K562 (cell line): ENCODE results near the gene EMC1. TPM values are rescaled to one million over a fixed set of nuclear protein-coding genes. Genes with fewer than 3 reads are reported as not detected.

Source experiments
- ATAC-seq: fragments of 200-7000 bp; cut with Tn5 transposase; 3 replicates; pipeline ENCODE4 v1.9.1; 2020; ENCODE audit warnings: moderate library complexity
- BruUV-seq: library from RNA; stranded (reverse); fragments of 400-500 nt; replicated peaks from 2 replicates; lab custom pipeline; 2021; lab: Mats Ljungman, UMichigan
- CTCF ChIA-PET: fragments of 300-600 bp; formaldehyde crosslinking; extraction: SDS; loops from one replicate; lab custom pipeline; 2021; ENCODE audit warnings: low intra/inter-chr PET ratio; lab: Yijun Ruan, JAX
- POLR2A ChIA-PET: fragments of 300-600, 350-650 bp; sonication (Branson Sonifier 250); formaldehyde crosslinking; extraction: SDS; loops from one replicate; lab custom pipeline; 2021; ENCODE audit warnings: antibody characterized with exemption, inconsistent platforms; lab: Yijun Ruan, JAX
- DNase-seq, 4 experiments: peaks; one replicate each; pipeline versions ENCODE4 v3.0.0 to v3.0.0-alpha.2; 2011 to 2018; ENCODE audit warnings: low spot score in 3 of 4, mixed read lengths in 3 of 4; ENCODE audit errors: extremely low read depth in 1 of 4
- FAIRE-seq: peaks from 2 replicates; lab custom pipeline; 2011; peaks lifted over from hg19 to GRCh38; lab: Jason Lieb, UNC
- H2AFZ ChIP-seq: 2 replicates; pipeline ENCODE4 v1.6.0; 2011; ENCODE audit warnings: low read depth, low read length, control low read depth, inconsistent platforms
- H3K27ac ChIP-seq: fragments of 200-600 bp; 3 replicates; pipeline ENCODE4 v1.8.0; 2011; ENCODE audit warnings: low read depth, mild to moderate bottlenecking, control low read depth, inconsistent platforms, low read length, moderate library complexity, mixed read lengths; ENCODE audit errors: extremely low read depth
- H3K27me3 ChIP-seq, 2 experiments: fragments of 300-600 bp in 1 of 2; 2 replicates in 1 of 2; 3 replicates in 1 of 2; pipeline versions ENCODE4 v1.6.0 to v1.8.0; 2011; ENCODE audit warnings: inconsistent platforms in 2 of 2, low read length in 2 of 2, mild to moderate bottlenecking in 1 of 2, mixed read lengths in 1 of 2, moderate library complexity in 1 of 2; ENCODE audit not compliant: control insufficient read depth in 2 of 2, insufficient read depth in 2 of 2
- H3K36me3 ChIP-seq: fragments of 300-600 bp; 3 replicates; pipeline ENCODE4 v1.8.0; 2011; ENCODE audit warnings: mild to moderate bottlenecking, low read length, inconsistent platforms; ENCODE audit not compliant: control insufficient read depth, insufficient read depth
- H3K4me1 ChIP-seq, 2 experiments: fragments of 200-600 bp in 1 of 2; replicated peaks in 1 of 2; 2 replicates in 1 of 2; 3 replicates in 1 of 2; pipeline versions ENCODE4 v1.5.1 to v1.8.0; 2011; ENCODE audit warnings: inconsistent platforms in 2 of 2, low read length in 2 of 2, mild to moderate bottlenecking in 1 of 2, mixed read lengths in 1 of 2, moderate library complexity in 1 of 2; ENCODE audit not compliant: control insufficient read depth in 2 of 2, insufficient read depth in 2 of 2
- H3K4me2 ChIP-seq: 2 replicates; pipeline ENCODE4 v1.6.1; 2011; ENCODE audit warnings: low read length, control low read depth, inconsistent platforms, mixed read lengths; ENCODE audit not compliant: insufficient read depth
- H3K4me3 ChIP-seq: fragments of 200-600 bp; sonication (generic), shearing (Covaris generic); 2 replicates; pipeline ENCODE4 v1.5.1; 2016; ENCODE audit warnings: control low read depth, inconsistent platforms
- H3K79me2 ChIP-seq: fragments of 200-600 bp; 3 replicates; pipeline ENCODE4 v1.8.0; 2011; ENCODE audit warnings: low read length, inconsistent platforms; ENCODE audit not compliant: control insufficient read depth, insufficient read depth
- H3K9ac ChIP-seq, 2 experiments: 2 replicates each; pipeline versions ENCODE4 v1.6.0 to v1.6.1; 2011; ENCODE audit warnings: low read depth in 2 of 2, low read length in 2 of 2, control low read depth in 1 of 2, inconsistent platforms in 1 of 2, mild to moderate bottlenecking in 1 of 2, mixed read lengths in 1 of 2; ENCODE audit not compliant: insufficient read depth in 1 of 2
- H3K9me1 ChIP-seq: one replicate; pipeline ENCODE4 v1.6.0; 2011; ENCODE audit warnings: inconsistent platforms, mild to moderate bottlenecking, low read length, moderate library complexity; ENCODE audit not compliant: control insufficient read depth, insufficient read depth
- H3K9me3 ChIP-seq: replicated peaks from 2 replicates; pipeline ENCODE4 v1.5.1; 2011; ENCODE audit warnings: low read depth, low read length, inconsistent platforms; ENCODE audit not compliant: control insufficient read depth, insufficient read depth
- H4K20me1 ChIP-seq: replicated peaks from 2 replicates; pipeline ENCODE4 v1.6.1; 2011; ENCODE audit warnings: low read length, inconsistent platforms, mixed read lengths; ENCODE audit not compliant: control insufficient read depth, insufficient read depth
- BDP1 ChIP-seq: IDR thresholded peaks from 3 replicates; pipeline ENCODE4 v1.6.1; 2011; ENCODE audit not compliant: insufficient read length, insufficient read depth
- ETV5 ChIP-seq: sonication (generic); formaldehyde crosslinking; IDR thresholded peaks from 2 replicates; pipeline ENCODE4 v1.4.0; 2020; ENCODE audit warnings: low read depth, mild to moderate bottlenecking, missing genetic modification reagents
- LEF1 ChIP-seq: fragments of 450-650 bp; IDR thresholded peaks from 2 replicates; pipeline ENCODE4 v1.6.1; 2016; ENCODE audit warnings: mild to moderate bottlenecking
- SFPQ ChIP-seq: fragments of 200-400 bp; formaldehyde crosslinking; IDR thresholded peaks from 2 replicates; pipeline ENCODE4 v1.6.1; 2017; ENCODE audit warnings: mild to moderate bottlenecking, low read depth, low read length, moderate library complexity
- SRSF3 ChIP-seq: fragments of 200-400 bp; formaldehyde crosslinking; IDR thresholded peaks from 2 replicates; pipeline ENCODE4 v1.6.1; 2016; ENCODE audit warnings: mild to moderate bottlenecking, low read length, moderate library complexity; ENCODE audit not compliant: insufficient read depth
- ZBTB17 ChIP-seq: fragments of 450-650 bp; formaldehyde crosslinking; IDR thresholded peaks from 2 replicates; pipeline ENCODE4 v1.4.0; 2020; ENCODE audit warnings: mild to moderate bottlenecking
- ZNF121 ChIP-seq: sonication (generic); formaldehyde crosslinking; conservative IDR thresholded peaks from 2 replicates; pipeline ENCODE4 v1.8.0; 2022; ENCODE audit warnings: missing genetic modification reagents
- ZNF165 ChIP-seq: fragments of 250-450 bp; sonication (Bioruptor Pico); IDR thresholded peaks from 2 replicates; pipeline ENCODE4 v1.4.0; 2020; ENCODE audit warnings: borderline replicate concordance
- ZNF609 ChIP-seq: sonication (generic); formaldehyde crosslinking; IDR thresholded peaks from 2 replicates; pipeline ENCODE4 v1.8.1; 2023; ENCODE audit warnings: missing genetic modification reagents, mild to moderate bottlenecking, borderline replicate concordance
- WGBS: fragments of 100-300 bp; shearing (Covaris generic); methylation state at CpG from one replicate; pipeline ENCODE4 v1.1.6; 2016; ENCODE audit warnings: low coverage, mixed read lengths; ENCODE audit not compliant: insufficient coverage; ENCODE audit errors: missing lambda C conversion rate; 5-methylcytosine and 5-hydroxymethylcytosine counted together
- in situ Hi-C: fragments of 300-500 bp; cut with MboI; formaldehyde crosslinking; loops from 4 replicates; pipeline ENCODE4 v1.15.0; 2018; ENCODE audit warnings: inconsistent platforms, mixed read lengths
- intact Hi-C: fragments of 100-400 bp; cut with micrococcal nuclease; formaldehyde crosslinking; loops from 2 replicates; pipeline ENCODE4 v1.14.2; 2022
- polyA plus RNA-seq, 8 experiments: library from polyadenylated mRNA; depleted of rRNA in 4 of 8; stranded (reverse) in 5 of 8; unstranded in 3 of 8; fragments of >200 nt; fragmentation: Nextera tagmentation in 2 of 8; fragmentation: Illumina TruSeq in 1 of 8; extraction: Ambion mirVana in 2 of 8; extraction: Trizol in 1 of 8; gene quantifications; 2 replicates each; pipeline versions ENCODE4 v1.2.1 to v1.2.3, GENCODE V29; 2011 to 2014; ENCODE audit warnings: inconsistent platforms in 1 of 8, missing spikeins in 1 of 8
- total RNA-seq, 7 experiments: library from RNA; depleted of rRNA in 6 of 7; stranded (reverse); fragments of >200 nt in 6 of 7; fragmentation: Illumina TruSeq in 2 of 7; extraction: Trizol in 2 of 7; gene quantifications; 2 replicates each; pipeline versions ENCODE4 v1.2.1 to v1.2.3, GENCODE V29; 2011 to 2021; ENCODE audit warnings: low replicate concordance in 1 of 7
- TF ChIP-seq, protein P1 (sequence below): fragments of 200-800 bp; sonication (Bioruptor generic); IDR thresholded peaks from 2 replicates; pipeline ENCODE4 v1.6.1; 2016; ENCODE audit warnings: missing genetic modification characterization, missing compliant biosample characterization

EMC1 gene
- total and polyA plus RNA-seq, 9 of the 15 experiments (the other 6 are each of a cell fraction or from before 2014, with no cell fraction given), result 17.8 to 88.2 (median 37.4) TPM

DNA sequence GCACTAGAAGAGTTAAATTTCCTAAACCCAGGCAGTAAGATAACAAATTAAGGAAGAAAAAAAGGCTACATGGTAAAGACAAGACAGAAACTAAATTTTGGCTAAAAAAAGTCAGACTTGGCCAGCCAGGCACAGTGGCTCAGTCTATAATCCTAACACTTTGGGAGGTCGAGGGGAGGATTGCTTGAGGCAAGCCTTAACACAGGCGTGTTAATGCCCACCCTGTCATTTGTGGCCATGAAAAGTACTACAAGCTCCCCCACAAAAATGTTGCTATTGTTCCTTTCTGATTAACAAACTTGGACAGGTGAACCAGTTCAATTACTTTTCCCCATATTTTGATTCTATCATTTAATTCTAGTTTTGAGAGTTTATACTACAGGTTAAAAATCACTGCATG lies 73.5 kb downstream of the EMC1 start:
- ChIA-PET POLR2A (no interaction called here), CTCF (interaction anchor here (0.9 kb wide), 1 partner anchor 63 kb away, joined by 4 read pairs; no protein-coding TSS in a partner anchor)
- no peaks in the 10 kb centered on the region for H4K20me1 ChIP-seq
- no peak for ATAC-seq
- no peak overlapping the region for H2AFZ ChIP-seq
- H3K36me3 ChIP-seq, result peaks cover 97% of the 10 kb centered on the region
- in situ Hi-C loops, result loop anchor here (10.0 kb wide), 1 partner anchor 477 kb away; no protein-coding TSS in a partner anchor
- H3K9me1 ChIP-seq, result no peaks in the 10 kb centered on the region
- H3K79me2 ChIP-seq, result peaks cover 14% of the 10 kb centered on the region; the same call in 2 of the 3 replicates
- no peak overlapping the region for H3K4me2 ChIP-seq
- peaks cover 5 to 23% of the 10 kb centered on the region in 2 experiments; a peak in 3 of 5 replicates for H3K4me1 ChIP-seq
- WGBS, result 90% methylated on average over 2 of the region's 2 CpGs
- intact Hi-C loops, result loop anchor here (2.0 kb wide), 2 partner anchors 33 to 63 kb away; partner anchors contain the start of gene UBR4
- no peak for FAIRE-seq
- no peak overlapping the region for H3K4me3 ChIP-seq
- no peak for DNase-seq
- no peaks in the 10 kb centered on the region for H3K9me3 ChIP-seq
- no TSS peak for BruUV-seq
- H3K27ac ChIP-seq, result no peak overlapping the region
- H3K9ac ChIP-seq, result no peak overlapping the region
- no peaks in the 10 kb centered on the region for H3K27me3 ChIP-seq
- TF ChIP-seq ZNF609 (CRISPR knock-in tag) (no peak), ZNF165 (no peak), SFPQ (no peak), ETV5 (CRISPR knock-in tag) (no peak), LEF1 (no peak), ZNF121 (no peak), BDP1 (no peak), SRSF3 (no peak), ZBTB17 (no peak)
- TF ChIP-seq, protein P1, sequence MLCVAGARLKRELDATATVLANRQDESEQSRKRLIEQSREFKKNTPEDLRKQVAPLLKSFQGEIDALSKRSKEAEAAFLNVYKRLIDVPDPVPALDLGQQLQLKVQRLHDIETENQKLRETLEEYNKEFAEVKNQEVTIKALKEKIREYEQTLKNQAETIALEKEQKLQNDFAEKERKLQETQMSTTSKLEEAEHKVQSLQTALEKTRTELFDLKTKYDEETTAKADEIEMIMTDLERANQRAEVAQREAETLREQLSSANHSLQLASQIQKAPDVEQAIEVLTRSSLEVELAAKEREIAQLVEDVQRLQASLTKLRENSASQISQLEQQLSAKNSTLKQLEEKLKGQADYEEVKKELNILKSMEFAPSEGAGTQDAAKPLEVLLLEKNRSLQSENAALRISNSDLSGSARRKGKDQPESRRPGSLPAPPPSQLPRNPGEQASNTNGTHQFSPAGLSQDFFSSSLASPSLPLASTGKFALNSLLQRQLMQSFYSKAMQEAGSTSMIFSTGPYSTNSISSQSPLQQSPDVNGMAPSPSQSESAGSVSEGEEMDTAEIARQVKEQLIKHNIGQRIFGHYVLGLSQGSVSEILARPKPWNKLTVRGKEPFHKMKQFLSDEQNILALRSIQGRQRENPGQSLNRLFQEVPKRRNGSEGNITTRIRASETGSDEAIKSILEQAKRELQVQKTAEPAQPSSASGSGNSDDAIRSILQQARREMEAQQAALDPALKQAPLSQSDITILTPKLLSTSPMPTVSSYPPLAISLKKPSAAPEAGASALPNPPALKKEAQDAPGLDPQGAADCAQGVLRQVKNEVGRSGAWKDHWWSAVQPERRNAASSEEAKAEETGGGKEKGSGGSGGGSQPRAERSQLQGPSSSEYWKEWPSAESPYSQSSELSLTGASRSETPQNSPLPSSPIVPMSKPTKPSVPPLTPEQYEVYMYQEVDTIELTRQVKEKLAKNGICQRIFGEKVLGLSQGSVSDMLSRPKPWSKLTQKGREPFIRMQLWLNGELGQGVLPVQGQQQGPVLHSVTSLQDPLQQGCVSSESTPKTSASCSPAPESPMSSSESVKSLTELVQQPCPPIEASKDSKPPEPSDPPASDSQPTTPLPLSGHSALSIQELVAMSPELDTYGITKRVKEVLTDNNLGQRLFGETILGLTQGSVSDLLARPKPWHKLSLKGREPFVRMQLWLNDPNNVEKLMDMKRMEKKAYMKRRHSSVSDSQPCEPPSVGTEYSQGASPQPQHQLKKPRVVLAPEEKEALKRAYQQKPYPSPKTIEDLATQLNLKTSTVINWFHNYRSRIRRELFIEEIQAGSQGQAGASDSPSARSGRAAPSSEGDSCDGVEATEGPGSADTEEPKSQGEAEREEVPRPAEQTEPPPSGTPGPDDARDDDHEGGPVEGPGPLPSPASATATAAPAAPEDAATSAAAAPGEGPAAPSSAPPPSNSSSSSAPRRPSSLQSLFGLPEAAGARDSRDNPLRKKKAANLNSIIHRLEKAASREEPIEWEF (CRISPR knock-in tag), result no peak
